HEK293 (cell line): Measurements from ENCODE around the gene APBB2.

Source experiments
- OSR2 ChIP-seq: fragments of 450-650 bp; formaldehyde crosslinking; IDR thresholded peaks from 2 replicates; pipeline ENCODE4 v1.5.1; 2016; ENCODE audit warnings: missing biosample characterization, missing genetic modification characterization
- ZFP41 ChIP-seq: fragments of 450-650 bp; formaldehyde crosslinking; IDR thresholded peaks from 2 replicates; pipeline ENCODE4 v1.5.1; 2016; ENCODE audit warnings: missing biosample characterization, missing genetic modification characterization, borderline replicate concordance
- ZNF138 ChIP-seq: fragments of 450-650 bp; formaldehyde crosslinking; IDR thresholded peaks from 2 replicates; pipeline ENCODE4 v1.5.1; 2016; ENCODE audit warnings: missing biosample characterization, missing genetic modification characterization, borderline replicate concordance
- ZNF404 ChIP-seq: fragments of 450-650 bp; formaldehyde crosslinking; IDR thresholded peaks from 2 replicates; pipeline ENCODE4 v1.5.1; 2017; ENCODE audit warnings: missing biosample characterization, missing genetic modification characterization
- ZNF423 ChIP-seq: fragments of 450-650 bp; formaldehyde crosslinking; IDR thresholded peaks from 2 replicates; pipeline ENCODE4 v1.5.1; 2016; ENCODE audit warnings: missing biosample characterization, missing genetic modification characterization
- ZNF473 ChIP-seq: fragments of 450-650 bp; formaldehyde crosslinking; IDR thresholded peaks from 2 replicates; pipeline ENCODE4 v1.5.1; 2017; ENCODE audit warnings: missing biosample characterization, missing genetic modification characterization
- ZNF660 ChIP-seq: fragments of 450-650 bp; IDR thresholded peaks from 2 replicates; pipeline ENCODE4 v1.5.1; 2018; ENCODE audit warnings: missing biosample characterization, mild to moderate bottlenecking, missing genetic modification characterization
- ZSCAN30 ChIP-seq: fragments of 450-650 bp; IDR thresholded peaks from 2 replicates; pipeline ENCODE4 v1.5.1; 2018; ENCODE audit warnings: missing biosample characterization, mild to moderate bottlenecking, missing genetic modification characterization, moderate library complexity
- TF ChIP-seq, protein P1 (sequence below): fragments of 450-650 bp; formaldehyde crosslinking; conservative IDR thresholded peaks from 2 replicates; pipeline ENCODE4 v1.5.1; 2016; ENCODE audit warnings: low read depth, missing biosample characterization, missing genetic modification characterization
- TF ChIP-seq, protein P2 (sequence below): fragments of 450-650 bp; formaldehyde crosslinking; IDR thresholded peaks from 2 replicates; pipeline ENCODE4 v1.5.1; 2016; ENCODE audit warnings: missing biosample characterization, missing genetic modification characterization
- TF ChIP-seq, protein P3 (sequence below): fragments of 450-650 bp; formaldehyde crosslinking; IDR thresholded peaks from 2 replicates; pipeline ENCODE4 v1.5.1; 2016; ENCODE audit warnings: missing biosample characterization, missing genetic modification characterization

DNA sequence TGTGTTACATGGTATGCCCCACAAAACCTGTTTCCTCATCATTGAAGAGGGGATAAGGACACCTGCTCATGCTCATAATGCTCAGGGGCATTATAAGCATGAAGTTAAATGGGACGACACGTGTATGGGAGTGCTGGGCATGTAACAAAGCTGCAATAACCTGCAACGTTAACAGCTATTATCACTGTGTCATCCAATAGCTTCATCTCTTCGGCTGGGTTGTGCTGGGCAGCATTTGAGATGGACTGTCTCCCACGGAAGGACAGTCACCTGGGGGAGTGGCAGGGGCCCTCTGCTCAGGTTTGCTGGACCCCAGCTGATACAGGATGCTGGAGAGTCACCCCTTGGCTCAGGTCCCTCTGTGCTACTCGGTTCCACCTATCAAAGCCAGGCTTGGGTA lies 370.1 kb downstream of the APBB2 start:
- no peak for TF ChIP-seq ZNF660 (tag by site-specific recombination)
- TF ChIP-seq ZNF404 (tag by site-specific recombination), result no peak
- no peak for TF ChIP-seq ZFP41 (tag by site-specific recombination)
- TF ChIP-seq, protein P1, sequence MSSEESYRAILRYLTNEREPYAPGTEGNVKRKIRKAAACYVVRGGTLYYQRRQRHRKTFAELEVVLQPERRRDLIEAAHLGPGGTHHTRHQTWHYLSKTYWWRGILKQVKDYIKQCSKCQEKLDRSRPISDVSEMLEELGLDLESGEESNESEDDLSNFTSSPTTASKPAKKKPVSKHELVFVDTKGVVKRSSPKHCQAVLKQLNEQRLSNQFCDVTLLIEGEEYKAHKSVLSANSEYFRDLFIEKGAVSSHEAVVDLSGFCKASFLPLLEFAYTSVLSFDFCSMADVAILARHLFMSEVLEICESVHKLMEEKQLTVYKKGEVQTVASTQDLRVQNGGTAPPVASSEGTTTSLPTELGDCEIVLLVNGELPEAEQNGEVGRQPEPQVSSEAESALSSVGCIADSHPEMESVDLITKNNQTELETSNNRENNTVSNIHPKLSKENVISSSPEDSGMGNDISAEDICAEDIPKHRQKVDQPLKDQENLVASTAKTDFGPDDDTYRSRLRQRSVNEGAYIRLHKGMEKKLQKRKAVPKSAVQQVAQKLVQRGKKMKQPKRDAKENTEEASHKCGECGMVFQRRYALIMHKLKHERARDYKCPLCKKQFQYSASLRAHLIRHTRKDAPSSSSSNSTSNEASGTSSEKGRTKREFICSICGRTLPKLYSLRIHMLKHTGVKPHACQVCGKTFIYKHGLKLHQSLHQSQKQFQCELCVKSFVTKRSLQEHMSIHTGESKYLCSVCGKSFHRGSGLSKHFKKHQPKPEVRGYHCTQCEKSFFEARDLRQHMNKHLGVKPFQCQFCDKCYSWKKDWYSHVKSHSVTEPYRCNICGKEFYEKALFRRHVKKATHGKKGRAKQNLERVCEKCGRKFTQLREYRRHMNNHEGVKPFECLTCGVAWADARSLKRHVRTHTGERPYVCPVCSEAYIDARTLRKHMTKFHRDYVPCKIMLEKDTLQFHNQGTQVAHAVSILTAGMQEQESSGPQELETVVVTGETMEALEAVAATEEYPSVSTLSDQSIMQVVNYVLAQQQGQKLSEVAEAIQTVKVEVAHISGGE, result no peak
- no peak for TF ChIP-seq ZNF138 (tag by site-specific recombination)
- TF ChIP-seq, protein P2, sequence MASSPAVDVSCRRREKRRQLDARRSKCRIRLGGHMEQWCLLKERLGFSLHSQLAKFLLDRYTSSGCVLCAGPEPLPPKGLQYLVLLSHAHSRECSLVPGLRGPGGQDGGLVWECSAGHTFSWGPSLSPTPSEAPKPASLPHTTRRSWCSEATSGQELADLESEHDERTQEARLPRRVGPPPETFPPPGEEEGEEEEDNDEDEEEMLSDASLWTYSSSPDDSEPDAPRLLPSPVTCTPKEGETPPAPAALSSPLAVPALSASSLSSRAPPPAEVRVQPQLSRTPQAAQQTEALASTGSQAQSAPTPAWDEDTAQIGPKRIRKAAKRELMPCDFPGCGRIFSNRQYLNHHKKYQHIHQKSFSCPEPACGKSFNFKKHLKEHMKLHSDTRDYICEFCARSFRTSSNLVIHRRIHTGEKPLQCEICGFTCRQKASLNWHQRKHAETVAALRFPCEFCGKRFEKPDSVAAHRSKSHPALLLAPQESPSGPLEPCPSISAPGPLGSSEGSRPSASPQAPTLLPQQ (tag by site-specific recombination), result no peak
- TF ChIP-seq, protein P3, sequence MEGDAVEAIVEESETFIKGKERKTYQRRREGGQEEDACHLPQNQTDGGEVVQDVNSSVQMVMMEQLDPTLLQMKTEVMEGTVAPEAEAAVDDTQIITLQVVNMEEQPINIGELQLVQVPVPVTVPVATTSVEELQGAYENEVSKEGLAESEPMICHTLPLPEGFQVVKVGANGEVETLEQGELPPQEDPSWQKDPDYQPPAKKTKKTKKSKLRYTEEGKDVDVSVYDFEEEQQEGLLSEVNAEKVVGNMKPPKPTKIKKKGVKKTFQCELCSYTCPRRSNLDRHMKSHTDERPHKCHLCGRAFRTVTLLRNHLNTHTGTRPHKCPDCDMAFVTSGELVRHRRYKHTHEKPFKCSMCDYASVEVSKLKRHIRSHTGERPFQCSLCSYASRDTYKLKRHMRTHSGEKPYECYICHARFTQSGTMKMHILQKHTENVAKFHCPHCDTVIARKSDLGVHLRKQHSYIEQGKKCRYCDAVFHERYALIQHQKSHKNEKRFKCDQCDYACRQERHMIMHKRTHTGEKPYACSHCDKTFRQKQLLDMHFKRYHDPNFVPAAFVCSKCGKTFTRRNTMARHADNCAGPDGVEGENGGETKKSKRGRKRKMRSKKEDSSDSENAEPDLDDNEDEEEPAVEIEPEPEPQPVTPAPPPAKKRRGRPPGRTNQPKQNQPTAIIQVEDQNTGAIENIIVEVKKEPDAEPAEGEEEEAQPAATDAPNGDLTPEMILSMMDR (tag by site-specific recombination), result no peak
- TF ChIP-seq ZNF473 (tag by site-specific recombination), result no peak
- TF ChIP-seq OSR2 (tag by site-specific recombination), result no peak
- no peak for TF ChIP-seq ZNF423 (tag by site-specific recombination)
- no peak for TF ChIP-seq ZSCAN30 (tag by site-specific recombination)
